22Rv1 (cell line): ENCODE data around the gene GAS2L3.

ENCODE experiments used
- CTCF ChIP-seq: fragments of 450-650 bp; IDR thresholded peaks from 2 replicates; pipeline ENCODE4 v1.5.1; 2017; ENCODE audit warnings: mild to moderate bottlenecking
- ZFX ChIP-seq: fragments of 450-650 bp; IDR thresholded peaks from 2 replicates; pipeline ENCODE4 v1.6.1; 2017; ENCODE audit warnings: antibody characterized with exemption, borderline replicate concordance

DNA sequence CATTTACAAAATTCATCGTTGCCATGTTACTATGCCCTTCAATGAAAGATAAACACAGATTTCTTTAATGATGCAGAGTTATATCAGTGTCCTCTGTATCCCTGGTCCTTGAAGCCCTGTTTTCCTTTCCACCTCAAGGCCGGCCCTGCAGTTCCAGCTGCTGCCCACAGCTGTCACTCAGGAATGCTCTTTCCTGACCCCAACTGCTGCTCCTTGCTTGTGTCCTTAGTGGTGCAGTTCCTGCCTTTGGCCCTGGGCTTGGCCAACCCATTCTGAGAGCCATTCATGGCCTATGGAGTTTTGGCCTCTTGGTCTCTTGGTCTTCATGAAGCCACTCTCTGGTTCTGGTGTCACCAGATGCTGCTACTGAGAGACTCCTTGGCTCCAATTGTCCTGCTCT lies 93.1 kb downstream of the GAS2L3 start:
- TF ChIP-seq CTCF, result no peak
- TF ChIP-seq ZFX, result no peak
